ENCODE data around the gene COA1. TPM values are rescaled to one million over a fixed set of nuclear protein-coding genes. Genes with fewer than 3 reads are reported as not detected.

The COA1 gene
- total RNA-seq, 1 donor from 2014 or later, result 16.3 TPM

- Histone ChIP-seq H3K36me3 (no peaks in the 10 kb centered on the region), H3K4me1 (peaks cover 0 to 8% of the 10 kb centered on the region in 2 donors), H3K27ac (peak overlapping the region in 1 of 2 donors; percentile 19), H3K4me3 (no peak overlapping the region), H3K9me3 (no peaks in the 10 kb centered on the region), H3K27me3 (no peaks in the 10 kb centered on the region)
- TF ChIP-seq, protein P1, sequence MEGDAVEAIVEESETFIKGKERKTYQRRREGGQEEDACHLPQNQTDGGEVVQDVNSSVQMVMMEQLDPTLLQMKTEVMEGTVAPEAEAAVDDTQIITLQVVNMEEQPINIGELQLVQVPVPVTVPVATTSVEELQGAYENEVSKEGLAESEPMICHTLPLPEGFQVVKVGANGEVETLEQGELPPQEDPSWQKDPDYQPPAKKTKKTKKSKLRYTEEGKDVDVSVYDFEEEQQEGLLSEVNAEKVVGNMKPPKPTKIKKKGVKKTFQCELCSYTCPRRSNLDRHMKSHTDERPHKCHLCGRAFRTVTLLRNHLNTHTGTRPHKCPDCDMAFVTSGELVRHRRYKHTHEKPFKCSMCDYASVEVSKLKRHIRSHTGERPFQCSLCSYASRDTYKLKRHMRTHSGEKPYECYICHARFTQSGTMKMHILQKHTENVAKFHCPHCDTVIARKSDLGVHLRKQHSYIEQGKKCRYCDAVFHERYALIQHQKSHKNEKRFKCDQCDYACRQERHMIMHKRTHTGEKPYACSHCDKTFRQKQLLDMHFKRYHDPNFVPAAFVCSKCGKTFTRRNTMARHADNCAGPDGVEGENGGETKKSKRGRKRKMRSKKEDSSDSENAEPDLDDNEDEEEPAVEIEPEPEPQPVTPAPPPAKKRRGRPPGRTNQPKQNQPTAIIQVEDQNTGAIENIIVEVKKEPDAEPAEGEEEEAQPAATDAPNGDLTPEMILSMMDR (IDR thresholded peaks at IDR 0.05), result no peak
- no peak for DNase-seq (ENCODE audit: low spot score in 2 of 2)
- intact Hi-C loops (cut with DNase I), result no loop called here
Observed at GRCh38 chr7:43764807-43765491, 35.6 kb upstream of the COA1 start.

- H3K4me3 ChIP-seq, result no peak overlapping the region
- peak overlapping the region in 1 of 2 donors; percentile 19 for H3K27ac ChIP-seq
- H3K9me3 ChIP-seq, result no peaks in the 10 kb centered on the region
- no peaks in the 10 kb centered on the region for H3K27me3 ChIP-seq
- TF ChIP-seq, protein P1 (IDR thresholded peaks at IDR 0.05), result no peak
- intact Hi-C loops (cut with DNase I), result no loop called here
- no peaks in the 10 kb centered on the region for H3K36me3 ChIP-seq
- peaks cover 0 to 15% of the 10 kb centered on the region in 2 donors for H3K4me1 ChIP-seq
- DNase-seq (ENCODE audit: low spot score in 2 of 2), result peak in 1 of 2 donors; percentile 73
Observed at GRCh38 chr7:43764039-43764761, 34.9 kb upstream of the COA1 start.

- TF ChIP-seq, protein P1 (IDR thresholded peaks at IDR 0.05), result no peak
- DNase-seq (ENCODE audit: low spot score in 2 of 2), result no peak
- H3K9me3 ChIP-seq, result no peaks in the 10 kb centered on the region
Observed at GRCh38 chr7:43763183-43763582, 33.9 kb upstream of the COA1 start.

GRCh38 chr7:43761938-43762692 is 32.8 kb upstream of the COA1 start:
- peaks cover 0 to 20% of the 10 kb centered on the region in 2 donors for H3K4me1 ChIP-seq
- intact Hi-C loops (cut with DNase I), result no loop called here
- no peaks in the 10 kb centered on the region for H3K36me3 ChIP-seq
- H3K4me3 ChIP-seq, result no peak overlapping the region
- TF ChIP-seq, protein P1 (IDR thresholded peaks at IDR 0.05), result no peak
- no peak overlapping the region for H3K27ac ChIP-seq
- H3K9me3 ChIP-seq, result no peaks in the 10 kb centered on the region
- no peaks in the 10 kb centered on the region for H3K27me3 ChIP-seq
- DNase-seq (ENCODE audit: low spot score in 2 of 2), result no peak

More at GRCh38 chr7:43763183-43763582, 33.9 kb upstream of the COA1 start:
- peaks cover 0 to 15% of the 10 kb centered on the region in 2 donors for H3K4me1 ChIP-seq
- intact Hi-C loops (cut with DNase I), result no loop called here
- H3K27me3 ChIP-seq, result no peaks in the 10 kb centered on the region
- no peaks in the 10 kb centered on the region for H3K36me3 ChIP-seq
- H3K4me3 ChIP-seq, result no peak overlapping the region
- H3K27ac ChIP-seq, result no peak overlapping the region

DNA sequence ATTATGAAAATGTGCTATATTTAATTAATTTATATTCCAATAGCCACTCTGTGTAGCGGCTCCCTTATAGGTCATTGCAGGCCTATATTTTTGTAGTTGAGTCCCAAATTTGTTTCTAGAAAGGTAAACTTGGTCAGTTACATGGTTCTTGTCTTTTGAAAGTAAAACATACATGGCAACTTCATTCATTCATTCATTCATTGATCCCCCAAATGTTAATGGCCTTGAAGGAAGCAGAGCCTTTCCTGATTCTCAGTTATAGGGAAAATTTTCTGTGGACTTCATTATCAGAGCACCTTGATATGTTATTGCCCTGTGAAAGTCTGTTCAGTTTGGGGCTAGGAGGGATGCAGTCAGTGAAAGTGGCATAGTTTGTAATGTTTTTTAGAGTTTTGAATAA is 32.1 kb upstream of the COA1 start:
- intact Hi-C loops (cut with DNase I), result no loop called here
- H3K27ac ChIP-seq, result no peak overlapping the region
- peaks cover 0 to 20% of the 10 kb centered on the region in 2 donors for H3K4me1 ChIP-seq

More for the DNA sequence above, 32.1 kb upstream of the COA1 start:
- no peak for DNase-seq (ENCODE audit: low spot score in 2 of 2)
- Histone ChIP-seq H3K27me3 (no peaks in the 10 kb centered on the region), H3K36me3 (no peaks in the 10 kb centered on the region), H3K4me3 (no peak overlapping the region), H3K9me3 (no peaks in the 10 kb centered on the region)
- TF ChIP-seq, protein P1 (IDR thresholded peaks at IDR 0.05), result no peak
